ENCODE measurements around the gene RBBP7. TPM values are rescaled to one million over a fixed set of nuclear protein-coding genes. Genes with fewer than 3 reads are reported as not detected.

RBBP7 gene
- polyA plus RNA-seq (ENCODE audit: insufficient read length in 4 of 4): 100 to 1,000 TPM; 216 to 235 (median 225) TPM

GRCh38 chrX:16870095-16870861, at the start of gene RBBP7:
Gene RBBP7, minus strand, starts transcription at chrX:16870362. Its CDS starts 309 bp downstream, at chrX:16870053.
- DNase-seq (ENCODE audit: low read depth in 4 of 4, low spot score in 3 of 4): peak in 3 of 4 donors; percentile 79 to 82 (median 81)

GRCh38 chrX:16918979-16919378, 48.8 kb upstream of the RBBP7 start:
- no peak for DNase-seq (ENCODE audit: low read depth in 4 of 4, low spot score in 3 of 4)

GRCh38 chrX:16917120-16917519, 47.0 kb upstream of the RBBP7 start:
- DNase-seq (ENCODE audit: low read depth in 4 of 4, low spot score in 3 of 4): no peak

- DNase-seq (ENCODE audit: low read depth in 4 of 4, low spot score in 3 of 4): no peak
These were observed 46.4 kb upstream of the RBBP7 start for GRCh38 chrX:16916561-16916960.

GRCh38 chrX:16914058-16914457, 43.9 kb upstream of the RBBP7 start:
- DNase-seq (ENCODE audit: low read depth in 4 of 4, low spot score in 3 of 4): no peak

- DNase-seq (ENCODE audit: low read depth in 4 of 4, low spot score in 3 of 4): no peak
These were observed 40.2 kb upstream of the RBBP7 start for GRCh38 chrX:16910376-16910775.

- DNase-seq (ENCODE audit: low read depth in 4 of 4, low spot score in 3 of 4): no peak
These were observed 33.3 kb upstream of the RBBP7 start for GRCh38 chrX:16903274-16904022.

- DNase-seq (ENCODE audit: low read depth in 4 of 4, low spot score in 3 of 4): no peak
These were observed 27.3 kb upstream of the RBBP7 start for GRCh38 chrX:16897445-16897844.

- DNase-seq (ENCODE audit: low read depth in 4 of 4, low spot score in 3 of 4): peak in 2 of 4 donors; percentile 50 to 52
These were observed 22.6 kb upstream of the RBBP7 start for GRCh38 chrX:16892504-16893362.

GRCh38 chrX:16885628-16886027, 15.5 kb upstream of the RBBP7 start:
- DNase-seq (ENCODE audit: low read depth in 4 of 4, low spot score in 3 of 4): no peak

GRCh38 chrX:16883487-16883804, 13.3 kb upstream of the RBBP7 start:
- no peak for DNase-seq (ENCODE audit: low read depth in 4 of 4, low spot score in 3 of 4)

- DNase-seq (ENCODE audit: low read depth in 4 of 4, low spot score in 3 of 4): peak in 2 of 4 donors; percentile 39 to 48
These were observed 12.7 kb upstream of the RBBP7 start for GRCh38 chrX:16882702-16883486.

- no peak for DNase-seq (ENCODE audit: low read depth in 4 of 4, low spot score in 3 of 4)
These were observed 12.0 kb upstream of the RBBP7 start for GRCh38 chrX:16882169-16882568.

GRCh38 chrX:16876696-16877095, 6.5 kb upstream of the RBBP7 start:
- DNase-seq (ENCODE audit: low read depth in 4 of 4, low spot score in 3 of 4): no peak

GRCh38 chrX:16874458-16875095, 4.4 kb upstream of the RBBP7 start:
- no peak for DNase-seq (ENCODE audit: low read depth in 4 of 4, low spot score in 3 of 4)

- no peak for DNase-seq (ENCODE audit: low read depth in 4 of 4, low spot score in 3 of 4)
These were observed 2.9 kb upstream of the RBBP7 start for GRCh38 chrX:16873106-16873505.

- DNase-seq (ENCODE audit: low read depth in 4 of 4, low spot score in 3 of 4): peak in 1 of 4 donors; percentile 8
These were observed 977 bp upstream of the RBBP7 start for GRCh38 chrX:16870862-16871815.

- DNase-seq (ENCODE audit: low read depth in 4 of 4, low spot score in 3 of 4): no peak
These were observed 618 bp downstream of the RBBP7 start for GRCh38 chrX:16869393-16870094.
